Renal cortical epithelial cell (primary cell): Measurements from ENCODE around the gene OTOP2. TPM values are rescaled to one million over a fixed set of nuclear protein-coding genes. Genes with fewer than 3 reads are reported as not detected.
"Not testable (repeated sequence)": the region's sequence is repeated elsewhere in the genome, so short reads cannot be mapped to it uniquely, and the experiment has no call there.

Experiments
- DNase-seq: peaks from one replicate; pipeline ENCODE4 v3.0.0-alpha.2; 2011; ENCODE audit warnings: low read depth
- total RNA-seq: library from RNA; depleted of rRNA; stranded (reverse); fragments of >200 nt; gene quantifications from 2 replicates; pipeline ENCODE4 v1.2.3, GENCODE V29; 2014

The OTOP2 gene
- total RNA-seq, 1 donor from 2014 or later, result not detected

GRCh38 chr17:74900208-74900607 is 23.9 kb upstream of the OTOP2 start:
- no peak for DNase-seq

DNA sequence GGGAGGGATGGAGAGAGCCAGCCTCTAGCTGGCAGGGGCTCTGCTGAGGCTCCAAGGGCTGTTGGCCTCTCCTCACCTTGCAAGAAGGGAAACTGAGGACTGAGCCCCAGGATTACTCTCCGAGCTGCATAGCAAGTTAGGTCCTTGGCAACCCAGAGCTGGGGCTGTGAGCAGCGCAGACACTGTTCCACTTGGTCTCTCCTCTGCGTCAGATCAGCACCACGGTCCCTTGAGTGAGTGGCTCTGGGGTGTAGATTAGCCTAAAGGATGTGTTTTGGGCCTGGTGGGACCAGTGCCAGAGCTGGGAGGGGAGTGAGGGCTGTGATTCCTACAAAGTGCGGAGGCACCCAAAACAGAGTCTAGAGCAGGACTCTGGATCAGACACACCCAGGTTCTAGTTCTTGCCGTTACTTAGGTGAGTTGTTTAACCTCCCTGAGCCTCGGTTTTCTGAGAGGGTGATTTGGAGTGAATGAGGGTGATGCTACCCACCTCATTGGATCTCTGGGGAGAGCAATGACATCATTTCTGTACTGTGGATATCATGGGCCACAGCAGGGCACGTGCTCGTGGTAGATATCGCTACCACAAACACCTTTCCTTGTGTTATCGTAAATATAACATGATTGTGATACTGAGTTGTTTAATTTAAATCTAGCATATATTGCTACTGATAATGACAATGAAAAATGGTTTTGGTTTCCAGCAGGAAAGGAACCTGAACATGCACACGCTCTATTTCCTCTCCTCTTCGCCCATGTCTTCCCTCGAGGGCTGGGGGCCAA is 22.5 kb upstream of the OTOP2 start:
- DNase-seq, result no peak

DNA sequence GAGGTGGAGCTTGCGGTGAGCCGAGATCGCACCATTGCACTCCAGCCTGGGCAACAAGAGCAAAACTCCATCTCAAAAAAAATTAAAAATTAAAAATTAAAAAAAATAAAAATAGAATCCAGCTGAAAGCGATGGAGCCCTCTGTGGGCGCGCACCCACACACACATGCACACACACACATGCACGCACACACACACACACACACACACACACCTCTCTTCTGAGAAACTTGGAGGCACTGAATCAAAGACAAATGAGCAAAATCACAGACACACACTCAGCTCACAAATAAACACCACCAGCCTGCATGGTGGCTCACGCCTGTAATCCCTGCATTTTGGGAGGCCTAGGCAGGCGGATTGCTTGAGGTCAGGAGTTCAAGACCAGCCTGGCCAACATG is 21.0 kb upstream of the OTOP2 start:
- no peak for DNase-seq

DNA sequence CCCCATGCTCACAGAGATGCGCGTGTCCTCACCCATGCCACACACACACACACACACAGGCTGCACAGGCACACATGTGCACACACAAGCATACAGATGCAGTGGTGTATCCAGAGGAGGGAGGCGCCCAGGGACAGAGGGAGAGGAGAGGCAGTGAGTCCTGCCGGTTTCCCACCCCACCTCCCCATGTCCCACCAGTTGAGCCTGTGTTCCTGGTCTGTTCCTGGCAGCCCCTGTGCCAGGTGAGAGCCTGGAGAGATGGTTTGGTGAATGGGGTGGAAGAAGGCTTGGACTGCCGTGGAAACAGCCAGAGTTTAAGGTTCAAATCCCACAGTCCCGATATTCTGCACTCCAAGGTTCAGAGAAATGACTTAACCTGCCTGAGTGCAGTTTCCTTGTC is 20.4 kb upstream of the OTOP2 start:
- no peak for DNase-seq

- DNase-seq, result no peak
These were observed 19.2 kb upstream of the OTOP2 start for GRCh38 chr17:74904687-74905409.

- DNase-seq, result not testable (repeated sequence)
These were observed 17.8 kb upstream of the OTOP2 start for GRCh38 chr17:74906214-74906793.

- DNase-seq, result no peak
These were observed 17.1 kb upstream of the OTOP2 start for GRCh38 chr17:74907012-74907411.

DNA sequence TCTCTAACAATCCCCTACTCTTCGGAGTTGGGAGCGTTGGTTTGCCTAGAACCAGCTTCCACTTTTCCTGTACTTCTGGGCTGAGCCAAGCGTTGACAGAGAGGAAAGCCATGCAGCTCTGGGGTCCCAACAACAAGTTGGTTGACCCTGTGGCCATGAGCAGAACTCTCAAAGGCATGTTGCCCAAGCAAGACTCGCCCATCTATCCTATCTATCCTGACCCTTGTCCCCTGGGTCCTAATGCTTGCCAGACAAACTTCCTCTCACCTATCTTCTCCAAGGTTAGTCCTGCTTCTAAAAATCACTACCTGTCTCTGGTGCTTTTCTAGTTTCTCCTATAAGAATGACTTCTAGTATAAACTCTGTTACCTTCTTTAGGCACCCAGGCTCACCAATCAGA is 15.0 kb upstream of the OTOP2 start:
- not testable (repeated sequence) for DNase-seq

DNA sequence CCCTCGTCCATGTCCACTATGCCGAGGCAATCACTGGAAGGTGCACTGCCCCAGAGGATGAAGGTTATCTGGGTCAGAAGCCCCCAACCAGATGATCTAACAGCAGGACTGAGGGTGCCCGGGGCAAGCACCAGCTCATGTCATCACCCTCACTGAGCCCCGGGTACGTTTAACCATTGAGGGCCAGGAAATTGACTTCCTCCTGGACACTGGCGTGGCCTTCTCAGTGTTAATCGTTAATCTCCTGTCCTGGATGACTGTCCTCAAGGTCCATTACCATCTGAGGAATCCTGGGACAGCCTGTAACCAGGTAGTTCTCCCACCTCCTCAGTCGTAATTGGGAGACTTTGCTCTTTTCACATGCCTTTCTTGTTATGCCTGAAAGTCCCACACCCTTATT is 12.7 kb upstream of the OTOP2 start:
- not testable (repeated sequence) for DNase-seq

DNA sequence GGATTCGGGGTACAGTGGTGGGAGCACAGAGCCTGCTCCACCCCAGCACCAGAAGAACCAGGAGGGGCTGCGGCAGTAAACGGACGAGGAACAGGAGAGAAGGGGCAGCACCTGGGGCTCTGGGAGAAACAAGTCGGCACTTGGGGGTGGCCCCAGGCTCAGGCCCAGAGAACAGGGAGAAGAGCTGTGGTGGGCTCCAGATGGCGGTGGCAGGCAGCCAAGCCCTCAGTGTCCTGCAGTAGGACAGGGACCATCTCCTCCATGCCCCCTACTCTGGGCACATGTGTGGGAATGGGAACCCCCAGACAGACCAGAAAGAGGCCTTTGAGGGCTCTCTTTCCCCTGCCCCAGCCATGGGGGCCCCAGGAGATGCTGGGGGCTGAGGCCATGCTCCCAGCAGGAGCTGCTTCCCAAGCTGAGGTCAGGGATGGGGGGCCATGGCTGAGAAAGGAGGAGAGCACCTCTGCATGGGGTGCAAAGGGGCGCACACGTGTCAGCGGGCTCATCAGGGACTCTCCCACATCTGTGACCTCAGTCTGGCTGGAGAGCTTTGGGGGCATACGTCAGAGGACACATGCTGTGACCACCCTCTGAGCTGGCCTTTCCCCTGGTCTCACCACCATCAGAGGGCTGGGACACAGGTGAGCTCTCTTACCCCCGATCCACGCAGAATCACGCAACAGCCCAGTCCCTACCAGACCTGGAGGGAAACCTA is 7.8 kb upstream of the OTOP2 start:
- no peak for DNase-seq

DNA sequence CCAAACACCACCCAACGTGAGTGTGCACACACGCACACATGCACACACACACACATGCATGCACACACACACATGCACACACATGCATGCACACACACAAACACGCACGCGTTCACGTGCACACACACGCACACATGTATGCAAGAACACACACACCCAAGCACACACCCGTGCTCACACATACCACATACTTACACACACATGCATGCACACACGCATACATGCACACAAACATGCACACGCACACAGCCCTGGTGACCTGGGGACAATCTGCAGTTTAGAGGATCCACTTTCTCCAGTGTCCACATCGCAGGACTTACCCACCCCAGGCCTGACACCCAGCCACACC is 7.2 kb upstream of the OTOP2 start:
- DNase-seq, result no peak

- no peak for DNase-seq
These were observed 6.6 kb upstream of the OTOP2 start for GRCh38 chr17:74917430-74917829.

GRCh38 chr17:74918906-74919305 is 5.2 kb upstream of the OTOP2 start:
- DNase-seq, result no peak

DNA sequence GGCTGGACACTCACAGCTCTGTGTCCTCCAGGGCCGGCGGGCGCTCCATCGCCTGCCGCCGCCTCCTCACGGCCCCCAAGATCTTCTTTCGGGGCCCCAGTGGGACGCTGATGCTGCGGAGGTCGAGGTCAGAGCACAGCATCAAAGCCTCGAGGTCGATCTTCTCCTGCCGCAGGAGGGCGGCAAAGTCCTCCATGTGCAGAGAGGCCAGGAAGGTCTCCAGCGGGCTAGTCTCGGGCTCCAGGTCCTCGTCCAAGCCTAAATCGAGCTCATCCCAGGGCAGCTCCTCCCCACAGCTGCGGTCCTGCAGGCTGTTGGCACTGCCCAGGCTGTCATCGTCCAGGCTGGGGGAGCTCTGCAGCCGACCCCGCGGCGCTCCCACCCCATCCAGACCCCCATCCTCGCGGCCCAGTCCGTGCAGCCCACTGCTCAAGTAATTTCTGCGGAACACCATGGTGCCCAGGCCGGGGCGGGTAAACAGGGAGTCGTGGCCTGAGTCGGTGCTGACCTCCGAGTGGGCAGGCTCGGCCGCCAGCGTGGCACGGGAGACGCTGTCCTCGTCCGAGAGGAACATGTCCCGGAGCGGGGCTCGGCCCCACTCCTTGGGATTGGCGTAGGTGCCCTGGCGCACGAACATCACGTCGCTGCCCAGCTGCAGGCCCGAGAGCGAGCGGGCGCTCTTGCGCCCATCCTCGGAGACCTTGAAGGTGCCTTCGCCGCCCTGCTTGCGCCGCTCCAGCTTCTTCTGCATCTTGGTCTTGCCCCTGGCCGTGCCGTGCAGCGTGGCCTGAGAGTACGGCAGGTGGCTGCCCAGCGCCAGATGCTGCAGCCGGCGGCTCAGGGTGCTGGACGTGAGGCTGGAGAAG is 4.4 kb upstream of the OTOP2 start:
- DNase-seq, result no peak

GRCh38 chr17:74920306-74920620 is 3.8 kb upstream of the OTOP2 start:
- no peak for DNase-seq

DNA sequence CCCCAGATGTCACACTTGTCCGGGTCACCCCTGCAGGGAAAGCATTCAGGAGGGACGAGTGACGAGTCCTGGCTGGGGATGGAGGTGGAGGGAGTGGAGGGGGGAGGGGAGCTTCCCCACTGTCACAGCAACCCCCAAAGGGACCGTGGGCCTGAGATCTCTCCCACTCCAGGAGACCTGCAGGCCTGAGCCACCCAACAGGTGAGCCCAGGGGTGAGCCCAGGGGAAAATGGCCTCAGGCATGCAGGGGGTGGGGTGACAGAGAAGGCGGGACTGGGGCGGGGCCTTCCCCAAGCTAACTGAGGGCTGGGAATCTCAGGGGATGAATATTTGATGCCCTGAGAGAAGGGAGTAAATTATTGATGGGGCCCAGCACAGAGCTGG is 3.4 kb upstream of the OTOP2 start:
- no peak for DNase-seq

DNA sequence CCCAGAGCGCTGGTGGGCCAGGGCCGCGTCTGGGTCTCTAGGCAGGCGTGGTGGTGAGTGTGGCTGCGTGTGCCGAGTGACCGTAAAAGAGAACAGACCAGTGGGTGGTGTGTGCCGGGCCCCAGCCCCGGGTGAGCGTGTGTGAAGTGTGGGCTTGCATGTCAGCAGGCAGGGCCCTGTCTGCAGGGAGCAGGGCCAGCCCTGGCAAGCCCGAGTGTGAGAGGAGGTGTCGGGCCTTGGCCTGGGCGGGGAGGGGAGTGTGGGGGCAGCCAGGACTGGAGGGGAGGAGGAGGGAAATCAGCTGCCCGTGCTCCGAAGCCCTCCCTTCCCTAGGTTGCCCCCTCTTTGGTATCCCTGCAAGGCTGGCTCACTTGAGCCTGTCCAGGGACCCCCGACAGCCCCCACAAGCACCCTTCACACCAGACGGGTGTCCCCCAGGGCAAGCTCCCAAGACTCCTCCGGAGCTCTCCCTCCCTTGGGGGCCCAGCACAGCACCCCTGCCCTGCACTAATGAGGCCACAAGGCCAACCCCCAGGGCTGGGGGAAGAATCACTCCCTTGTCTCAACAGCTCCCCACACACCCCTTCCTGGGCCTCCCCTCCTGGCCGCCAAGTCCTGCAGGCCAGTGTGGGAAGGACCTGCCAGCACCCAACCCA is 2.9 kb upstream of the OTOP2 start:
- DNase-seq, result no peak

- no peak for DNase-seq
These were observed 2.3 kb upstream of the OTOP2 start for GRCh38 chr17:74921769-74922168.

- DNase-seq, result no peak
These were observed 1.9 kb upstream of the OTOP2 start for GRCh38 chr17:74922172-74922571.

- no peak for DNase-seq
These were observed 1.2 kb upstream of the OTOP2 start, which contains the start of gene USH1G for GRCh38 chr17:74922694-74923537. USH1G (minus strand) TSS chr17:74923255; CDS start chr17:74923073, 182 bp downstream.
